Fibroblast of villous mesenchyme (primary cell): ENCODE data around the gene PON3. TPM values are rescaled to one million over a fixed set of nuclear protein-coding genes. Genes with fewer than 3 reads are reported as not detected.

Source experiments
- DNase-seq: peaks from one replicate; pipeline ENCODE4 v3.0.0-alpha.2; 2010; ENCODE audit warnings: low read depth
- H3K4me3 ChIP-seq: 2 replicates; pipeline ENCODE4 v1.5.1; 2011; ENCODE audit warnings: low read depth, mild to moderate bottlenecking, low read length
- CTCF ChIP-seq: IDR thresholded peaks from 2 replicates; pipeline ENCODE4 v1.5.1; 2012; ENCODE audit warnings: low read depth, mild to moderate bottlenecking, low read length; ENCODE audit not compliant: insufficient read depth
- total RNA-seq: library from RNA; depleted of rRNA; stranded (reverse); fragments of >200 nt; gene quantifications from 2 replicates; pipeline ENCODE4 v1.2.3, GENCODE V29; 2012

The PON3 gene
- total RNA-seq, 1 donor = not detected

DNA sequence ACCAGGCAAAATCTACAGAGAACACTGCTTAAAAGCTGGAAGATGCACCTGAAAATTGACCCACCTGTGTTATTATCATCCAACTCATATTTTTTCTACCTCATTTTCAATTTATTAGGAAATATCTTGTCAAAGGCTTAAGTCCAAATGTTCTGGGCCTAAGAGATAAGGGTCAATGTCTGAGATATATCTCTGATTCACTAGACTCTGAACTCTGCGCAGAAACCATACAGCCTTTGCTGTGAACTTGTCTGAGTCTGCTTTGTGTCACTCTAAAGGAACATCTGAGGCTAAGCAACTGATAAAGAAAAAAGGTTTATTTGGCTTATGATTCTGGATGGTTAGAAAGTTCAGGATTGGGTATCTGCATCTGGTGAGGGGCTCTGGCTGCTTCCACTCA, 75.5 kb downstream of the PON3 start:
- no peak for TF ChIP-seq CTCF
- no peak for DNase-seq

DNA sequence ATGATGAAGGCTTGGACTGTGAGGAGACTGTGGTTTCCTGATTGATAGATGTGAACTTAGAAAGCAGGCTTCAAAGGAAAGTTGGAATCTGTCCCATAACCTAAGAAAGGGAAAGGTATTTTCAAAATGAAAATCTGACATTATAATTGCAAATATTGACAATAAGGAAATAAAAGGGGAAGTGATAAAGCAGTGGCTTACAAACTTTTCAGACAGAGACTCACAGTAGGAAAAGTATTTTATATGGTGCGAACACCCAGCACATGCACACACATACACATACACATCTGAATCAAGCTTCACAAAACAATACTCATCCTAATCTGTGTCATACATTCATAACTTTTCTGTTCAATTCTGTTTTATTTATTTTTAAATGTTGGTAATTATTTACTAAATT, 76.6 kb downstream of the PON3 start:
- no peak for DNase-seq
- TF ChIP-seq CTCF = no peak
- no peak overlapping the region for H3K4me3 ChIP-seq

More for the DNA sequence above, 75.5 kb downstream of the PON3 start:
- H3K4me3 ChIP-seq = no peak overlapping the region

DNA sequence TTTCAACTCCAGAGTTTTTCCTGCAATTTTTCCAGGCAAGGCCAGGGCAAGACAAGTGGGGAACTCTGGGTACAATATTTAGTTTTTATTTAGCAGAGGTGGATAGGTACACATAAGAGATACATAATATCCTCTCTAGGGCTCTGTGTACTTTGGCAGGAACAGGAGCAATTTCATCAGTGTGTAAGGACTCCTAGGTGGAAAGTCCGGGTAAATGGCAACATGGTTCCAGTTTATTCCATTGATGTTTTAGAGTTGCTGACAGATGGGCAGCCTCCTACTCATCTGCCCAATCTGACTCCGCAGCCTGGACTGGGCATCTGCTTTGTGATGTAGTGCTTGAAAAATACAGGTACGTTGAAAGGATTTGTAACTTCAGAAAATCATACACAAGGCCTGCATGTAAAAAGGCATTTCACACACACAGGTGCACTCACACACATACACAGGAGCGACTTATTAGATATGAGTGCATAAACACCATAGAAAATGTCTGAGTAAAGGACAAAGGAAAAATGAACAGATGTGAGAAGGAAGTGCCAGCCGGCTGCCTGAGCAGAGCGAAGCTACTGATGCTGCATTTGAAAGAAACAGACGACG, 77.6 kb downstream of the PON3 start:
- DNase-seq = no peak
- no peak for TF ChIP-seq CTCF
- H3K4me3 ChIP-seq = no peak overlapping the region

- TF ChIP-seq CTCF = no peak
- no peak for DNase-seq
- H3K4me3 ChIP-seq = no peak overlapping the region
Observed at GRCh38 chr7:95317966-95318365, 78.2 kb downstream of the PON3 start.

DNA sequence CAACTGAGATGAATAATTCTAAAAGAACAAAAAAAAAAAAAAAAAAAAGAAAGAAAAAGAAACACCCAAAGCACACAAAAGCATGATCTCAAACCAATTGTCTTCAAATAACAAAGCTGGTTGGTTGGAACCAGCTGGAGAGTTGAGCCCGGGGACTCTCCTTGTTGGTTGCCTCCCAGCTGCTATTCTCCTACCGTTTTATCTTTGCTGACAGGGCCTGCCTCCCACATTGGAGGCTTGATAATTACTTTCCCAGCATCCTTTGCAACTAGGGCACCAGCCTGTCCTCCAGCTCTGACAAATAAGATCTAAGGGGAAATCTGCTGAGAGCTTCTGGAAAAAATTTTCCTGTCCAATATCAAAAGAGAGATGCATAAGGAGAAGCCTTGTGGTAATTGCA, 78.6 kb downstream of the PON3 start:
- H3K4me3 ChIP-seq = no peak overlapping the region
- no peak for TF ChIP-seq CTCF
- DNase-seq = no peak

DNA sequence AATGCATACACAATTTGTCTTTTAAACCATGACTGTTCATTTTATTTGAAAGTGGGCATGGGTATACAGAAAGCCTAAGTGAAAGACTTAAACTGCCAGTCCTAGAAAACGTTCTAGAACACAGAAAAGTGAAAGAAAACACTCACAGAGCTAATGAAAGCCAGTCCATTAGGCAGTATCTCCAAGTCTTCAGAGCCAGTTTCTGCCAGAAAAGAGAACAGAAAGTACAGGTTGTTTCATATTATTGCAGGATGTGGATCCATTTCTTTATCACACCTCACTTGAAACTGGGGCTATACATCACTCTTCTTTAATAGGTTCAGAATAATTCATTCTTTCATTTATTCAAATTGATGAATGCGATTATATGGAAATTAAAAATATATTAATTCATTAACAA, 79.6 kb downstream of the PON3 start:
- no peak for TF ChIP-seq CTCF
- H3K4me3 ChIP-seq = no peak overlapping the region
- no peak for DNase-seq

DNA sequence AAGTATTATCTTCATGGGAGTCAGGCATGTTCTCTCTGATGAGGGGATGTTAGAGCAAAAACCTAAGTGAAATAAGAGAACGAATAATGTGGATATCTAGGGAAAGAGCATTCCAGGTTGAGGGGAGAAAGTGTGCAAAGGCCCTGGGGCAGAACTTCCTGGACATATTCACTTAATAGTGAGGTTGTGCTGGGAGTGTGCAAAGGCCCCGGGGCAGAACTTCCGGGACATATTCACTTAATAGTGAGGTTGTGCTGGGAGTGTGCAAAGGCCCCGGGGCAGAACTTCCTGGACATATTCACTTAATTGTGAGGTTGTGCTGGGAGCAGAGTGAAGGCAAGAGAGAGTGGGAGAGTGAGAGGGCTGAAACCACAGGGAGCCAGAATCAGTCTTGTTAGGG, 83.6 kb downstream of the PON3 start:
- H3K4me3 ChIP-seq = no peak overlapping the region
- DNase-seq = no peak
- TF ChIP-seq CTCF = no peak
